Nephron (organoid): Measurements from ENCODE around the gene GBP3.
"Not testable (repeated sequence)": the region's sequence is repeated elsewhere in the genome, so short reads cannot be mapped to it uniquely, and the experiment has no call there.

Experiments used
- H3K27ac Mint-ChIP-seq, 3 experiments: 2 replicates each; pipeline ENCODE4 v1.8.0; 2020; ENCODE audit warnings: mixed read lengths in 3 of 3, mild to moderate bottlenecking in 2 of 3, moderate library complexity in 1 of 3
- H3K27me3 Mint-ChIP-seq: 2 replicates; pipeline ENCODE4 v1.8.0; 2021; ENCODE audit warnings: low read depth, mild to moderate bottlenecking, moderate library complexity, mixed read lengths
- H3K36me3 Mint-ChIP-seq: 2 replicates; pipeline ENCODE4 v1.8.0; 2020; ENCODE audit warnings: low read depth, mixed read lengths
- H3K4me1 Mint-ChIP-seq: 2 replicates; pipeline ENCODE4 v1.8.0; 2020; ENCODE audit warnings: mixed read lengths
- H3K4me3 Mint-ChIP-seq, 3 experiments: 2 replicates each; pipeline ENCODE4 v1.8.0; 2020; ENCODE audit warnings: mild to moderate bottlenecking in 3 of 3, mixed read lengths in 3 of 3, moderate library complexity in 2 of 3
- H3K9me3 Mint-ChIP-seq: 2 replicates; pipeline ENCODE4 v1.8.0; 2020; ENCODE audit warnings: mixed read lengths
- TF ChIP-seq, protein P1 (sequence below), 3 experiments: fragments of 200-600 bp; sonication (generic); IDR thresholded peaks; one replicate each; pipeline ENCODE4 v1.5.0; 2021; ENCODE audit warnings: antibody characterized with exemption in 3 of 3; ENCODE audit not compliant: unreplicated experiment in 3 of 3

The GBP3 gene

GRCh38 chr1:89047734-89048133 is 25.1 kb upstream of the GBP3 start:
- TF ChIP-seq, protein P1, sequence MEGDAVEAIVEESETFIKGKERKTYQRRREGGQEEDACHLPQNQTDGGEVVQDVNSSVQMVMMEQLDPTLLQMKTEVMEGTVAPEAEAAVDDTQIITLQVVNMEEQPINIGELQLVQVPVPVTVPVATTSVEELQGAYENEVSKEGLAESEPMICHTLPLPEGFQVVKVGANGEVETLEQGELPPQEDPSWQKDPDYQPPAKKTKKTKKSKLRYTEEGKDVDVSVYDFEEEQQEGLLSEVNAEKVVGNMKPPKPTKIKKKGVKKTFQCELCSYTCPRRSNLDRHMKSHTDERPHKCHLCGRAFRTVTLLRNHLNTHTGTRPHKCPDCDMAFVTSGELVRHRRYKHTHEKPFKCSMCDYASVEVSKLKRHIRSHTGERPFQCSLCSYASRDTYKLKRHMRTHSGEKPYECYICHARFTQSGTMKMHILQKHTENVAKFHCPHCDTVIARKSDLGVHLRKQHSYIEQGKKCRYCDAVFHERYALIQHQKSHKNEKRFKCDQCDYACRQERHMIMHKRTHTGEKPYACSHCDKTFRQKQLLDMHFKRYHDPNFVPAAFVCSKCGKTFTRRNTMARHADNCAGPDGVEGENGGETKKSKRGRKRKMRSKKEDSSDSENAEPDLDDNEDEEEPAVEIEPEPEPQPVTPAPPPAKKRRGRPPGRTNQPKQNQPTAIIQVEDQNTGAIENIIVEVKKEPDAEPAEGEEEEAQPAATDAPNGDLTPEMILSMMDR (IDR thresholded peaks at IDR 0.05; ENCODE audit: unreplicated experiment in 3 of 3): no peak

DNA sequence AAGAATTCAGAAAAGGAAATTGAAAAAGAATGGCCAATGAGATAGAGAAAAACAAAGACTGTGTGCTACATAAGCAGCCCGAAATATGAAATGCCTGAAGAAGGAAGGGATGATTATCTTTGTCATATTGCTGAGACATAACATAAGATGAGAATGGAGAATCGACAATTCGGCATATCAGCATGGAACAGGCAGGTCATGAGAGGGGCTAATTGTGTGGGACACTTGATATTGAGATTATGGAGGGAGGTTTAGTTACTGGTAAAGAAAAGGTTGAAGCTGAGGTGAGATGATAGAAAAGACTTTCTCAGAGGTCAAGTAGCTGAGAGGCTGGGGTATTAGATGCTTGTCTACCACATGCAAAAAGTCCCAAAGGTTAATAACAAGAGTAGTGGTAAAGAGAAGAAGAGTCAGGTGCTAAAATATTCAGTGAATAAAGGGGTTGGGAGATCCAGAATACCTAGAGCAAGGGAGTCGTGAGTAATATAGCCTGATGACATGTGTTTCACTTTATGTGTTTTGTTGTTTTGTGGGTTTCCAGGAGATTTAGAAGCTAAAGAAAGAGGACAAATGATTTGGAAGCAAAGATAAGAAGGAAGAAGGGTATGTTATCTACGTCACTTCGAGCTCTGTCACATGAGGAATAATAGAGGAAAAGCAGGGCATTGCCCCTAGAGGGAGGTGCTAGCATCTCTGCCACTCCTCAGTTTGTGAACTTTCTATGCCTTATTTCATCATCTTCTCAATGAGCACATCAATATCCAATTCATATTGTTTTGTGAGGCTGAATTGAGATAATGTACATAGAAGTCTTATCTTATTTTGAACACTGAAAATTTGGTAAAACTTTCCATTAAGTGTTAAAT is 23.9 kb upstream of the GBP3 start:
- H3K36me3 Mint-ChIP-seq, H3K9me3 Mint-ChIP-seq, H3K4me3 Mint-ChIP-seq, H3K4me1 Mint-ChIP-seq, H3K27me3 Mint-ChIP-seq, H3K27ac Mint-ChIP-seq: not testable (repeated sequence)

More at GRCh38 chr1:89047734-89048133, 25.1 kb upstream of the GBP3 start:
- no peaks in the 10 kb centered on the region for H3K27me3 Mint-ChIP-seq
- no peaks in the 10 kb centered on the region for H3K36me3 Mint-ChIP-seq
- no peak overlapping the region for H3K4me3 Mint-ChIP-seq
- H3K9me3 Mint-ChIP-seq: no peaks in the 10 kb centered on the region
- no peak overlapping the region for H3K27ac Mint-ChIP-seq
- no peaks in the 10 kb centered on the region for H3K4me1 Mint-ChIP-seq

GRCh38 chr1:89044970-89045721 is 22.5 kb upstream of the GBP3 start:
- H3K4me1 Mint-ChIP-seq: no peaks in the 10 kb centered on the region
- no peaks in the 10 kb centered on the region for H3K9me3 Mint-ChIP-seq
- TF ChIP-seq, protein P1 (IDR thresholded peaks at IDR 0.05; ENCODE audit: unreplicated experiment in 3 of 3): no peak
- no peak overlapping the region for H3K4me3 Mint-ChIP-seq
- no peak overlapping the region for H3K27ac Mint-ChIP-seq
- H3K27me3 Mint-ChIP-seq: no peaks in the 10 kb centered on the region
- H3K36me3 Mint-ChIP-seq: no peaks in the 10 kb centered on the region

DNA sequence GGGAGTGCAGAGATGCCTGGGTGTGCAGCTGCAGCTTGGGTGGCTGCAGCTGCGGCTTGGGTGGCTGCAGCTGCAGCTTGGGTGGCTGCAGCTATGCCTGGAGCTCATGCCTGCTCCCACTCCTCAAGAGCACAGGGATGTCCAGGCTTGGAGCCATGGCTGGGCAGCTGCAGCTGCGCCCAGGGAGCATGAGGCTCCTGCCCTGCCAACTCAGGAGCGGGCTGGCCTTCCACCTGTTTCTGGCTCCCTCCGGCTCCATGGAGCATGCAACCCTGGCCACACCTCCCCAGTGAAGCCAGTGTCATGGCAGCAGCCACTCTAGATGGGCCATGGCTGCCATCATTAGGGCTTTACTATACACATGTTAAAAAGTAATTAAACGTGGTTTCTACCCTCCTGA is 21.3 kb upstream of the GBP3 start:
- Mint-ChIP-seq H3K27me3 (no peaks in the 10 kb centered on the region), H3K27ac (no peak overlapping the region), H3K4me3 (no peak overlapping the region), H3K4me1 (no peaks in the 10 kb centered on the region), H3K9me3 (peaks cover 2% of the 10 kb centered on the region), H3K36me3 (no peaks in the 10 kb centered on the region)
- TF ChIP-seq, protein P1 (IDR thresholded peaks at IDR 0.05; ENCODE audit: unreplicated experiment in 3 of 3): no peak

DNA sequence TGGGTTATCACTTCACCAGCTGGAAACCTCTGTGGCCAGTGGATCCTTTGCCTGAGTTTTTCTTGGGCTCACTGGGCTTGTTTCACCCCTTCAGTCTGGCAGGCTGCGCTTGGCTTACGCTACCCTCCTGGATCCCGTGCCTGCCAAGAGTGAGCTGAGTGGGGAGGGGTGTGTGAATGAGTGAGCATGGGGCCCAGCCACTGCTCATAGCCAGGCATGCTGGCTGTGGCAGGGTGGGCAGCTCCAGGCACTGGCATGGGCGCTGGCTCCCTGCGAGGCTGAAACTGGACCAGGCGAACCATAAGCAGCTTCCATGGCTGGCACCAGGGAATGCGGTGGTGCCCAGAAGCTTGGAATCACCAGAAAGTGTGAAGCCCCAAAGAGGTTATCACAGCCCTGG is 19.8 kb upstream of the GBP3 start:
- Mint-ChIP-seq H3K36me3 (no peaks in the 10 kb centered on the region), H3K27me3 (no peaks in the 10 kb centered on the region), H3K27ac (no peak overlapping the region), H3K4me1 (no peaks in the 10 kb centered on the region), H3K9me3 (peaks cover 2% of the 10 kb centered on the region), H3K4me3 (no peak overlapping the region)
- TF ChIP-seq, protein P1 (IDR thresholded peaks at IDR 0.05; ENCODE audit: unreplicated experiment in 3 of 3): no peak

- H3K4me3 Mint-ChIP-seq: no peak overlapping the region
- no peaks in the 10 kb centered on the region for H3K4me1 Mint-ChIP-seq
Measured at GRCh38 chr1:89041721-89042120, 19.1 kb upstream of the GBP3 start.

More at GRCh38 chr1:89041721-89042120, 19.1 kb upstream of the GBP3 start:
- no peaks in the 10 kb centered on the region for H3K36me3 Mint-ChIP-seq
- no peaks in the 10 kb centered on the region for H3K27me3 Mint-ChIP-seq
- TF ChIP-seq, protein P1 (IDR thresholded peaks at IDR 0.05; ENCODE audit: unreplicated experiment in 3 of 3): no peak
- H3K9me3 Mint-ChIP-seq: peaks cover 2% of the 10 kb centered on the region
- no peak overlapping the region for H3K27ac Mint-ChIP-seq
